MM.1S (cell line): ENCODE data around the gene PIK3CD.

Source experiments
- CTCF ChIP-seq: fragments of 300-600 bp; sonication (generic); IDR thresholded peaks from 2 replicates; pipeline ENCODE4 v1.5.1; 2016; ENCODE audit warnings: antibody characterized with exemption, low read length, mixed read lengths
- EZH2 ChIP-seq: fragments of 300-600 bp; sonication (generic); optimal IDR thresholded peaks from 2 replicates; pipeline ENCODE3; 2017; ENCODE audit warnings: low read depth, mild to moderate bottlenecking, antibody characterized with exemption, low read length, mixed read lengths

- TF ChIP-seq CTCF (no peak), EZH2 (no peak)
Measured at GRCh38 chr1:9654051-9654833, 2.7 kb downstream of the PIK3CD start.
